ENCODE results near the gene SIGLEC5. TPM values are rescaled to one million over a fixed set of nuclear protein-coding genes. Genes with fewer than 3 reads are reported as not detected.
A peak's percentile ranks its signal among the peaks of the same experiment; 100 is the strongest.
"Not testable (repeated sequence)": the region's sequence is repeated elsewhere in the genome, so short reads cannot be mapped to it uniquely, and the experiment has no call there.

SIGLEC5 gene, protein sequence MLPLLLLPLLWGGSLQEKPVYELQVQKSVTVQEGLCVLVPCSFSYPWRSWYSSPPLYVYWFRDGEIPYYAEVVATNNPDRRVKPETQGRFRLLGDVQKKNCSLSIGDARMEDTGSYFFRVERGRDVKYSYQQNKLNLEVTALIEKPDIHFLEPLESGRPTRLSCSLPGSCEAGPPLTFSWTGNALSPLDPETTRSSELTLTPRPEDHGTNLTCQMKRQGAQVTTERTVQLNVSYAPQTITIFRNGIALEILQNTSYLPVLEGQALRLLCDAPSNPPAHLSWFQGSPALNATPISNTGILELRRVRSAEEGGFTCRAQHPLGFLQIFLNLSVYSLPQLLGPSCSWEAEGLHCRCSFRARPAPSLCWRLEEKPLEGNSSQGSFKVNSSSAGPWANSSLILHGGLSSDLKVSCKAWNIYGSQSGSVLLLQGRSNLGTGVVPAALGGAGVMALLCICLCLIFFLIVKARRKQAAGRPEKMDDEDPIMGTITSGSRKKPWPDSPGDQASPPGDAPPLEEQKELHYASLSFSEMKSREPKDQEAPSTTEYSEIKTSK
- polyA plus RNA-seq (ENCODE audit: insufficient read length in 12 of 12), result 1 to 10 TPM in 1 of 12 donors, under 1 TPM in 7, not detected in 4; 0.18 to 1.9 (median 0.31) TPM
- long read RNA-seq, donor 1, result 0 reads
- long read RNA-seq, donor 2, result 0 reads
- long read RNA-seq, donor 3, result 0 reads
- long read RNA-seq, donor 4, result 0 reads
- long read RNA-seq, donor 5, result 0 reads
- long read RNA-seq, donor 6, result 0 reads
- long read RNA-seq, donor 7, result 0 reads
- long read RNA-seq, donor 8, result 0 reads
- long read RNA-seq, donor 9, result 0 reads
- long read RNA-seq, donor 10, result 0 reads
- long read RNA-seq, donor 11, result 0 reads

DNA sequence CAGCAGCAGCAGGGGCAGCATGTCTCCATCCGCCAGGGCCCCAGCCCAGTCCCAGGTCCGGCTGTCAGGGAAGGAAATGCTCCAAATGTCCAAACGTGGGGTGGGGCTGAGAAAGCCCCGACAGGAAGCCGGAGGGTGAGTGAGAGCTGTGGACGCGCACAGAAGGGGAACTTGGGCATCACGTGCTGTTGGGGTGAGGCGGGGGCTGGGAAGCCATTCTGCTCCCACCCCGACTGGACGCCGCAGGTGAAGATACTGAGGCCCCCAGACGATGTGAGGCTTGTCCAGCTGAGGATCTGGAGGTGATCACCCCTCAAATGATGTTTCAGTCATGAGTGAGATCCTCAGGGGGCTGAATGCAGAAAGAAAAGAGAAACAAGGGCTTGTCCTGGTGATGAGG, at the start of gene SIGLEC5:
Gene SIGLEC5, minus strand, starts transcription at position 87 of the 400 bp plus-strand sequence. Its CDS starts 66 bp downstream, at position 21.
- DNase-seq, result not testable (repeated sequence)

DNA sequence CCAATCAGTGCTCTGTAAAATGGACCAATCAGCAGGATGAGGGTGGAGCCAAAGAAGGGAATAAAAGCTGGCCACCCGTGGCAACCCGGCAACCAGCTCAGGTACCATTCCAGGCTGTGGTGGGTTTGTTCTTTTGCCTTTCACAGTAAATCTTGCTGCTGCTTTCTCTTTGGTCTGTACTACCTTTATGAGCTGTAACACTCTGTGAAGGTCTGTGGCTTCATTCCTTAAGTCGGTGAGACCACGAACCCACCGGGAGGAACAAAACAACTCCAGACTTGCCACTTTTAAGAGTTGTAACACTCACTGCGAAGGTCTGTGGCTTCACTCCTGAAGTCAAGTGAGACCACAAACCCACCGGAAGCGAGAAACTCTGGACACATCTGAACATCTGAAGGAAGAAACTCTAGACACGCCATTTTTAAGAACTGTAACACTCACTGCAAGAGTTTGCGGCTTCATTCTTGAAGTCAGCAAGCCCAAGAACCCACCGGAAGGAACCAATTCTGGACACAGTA, 46.4 kb upstream of the SIGLEC5 start:
- no peak for DNase-seq

DNA sequence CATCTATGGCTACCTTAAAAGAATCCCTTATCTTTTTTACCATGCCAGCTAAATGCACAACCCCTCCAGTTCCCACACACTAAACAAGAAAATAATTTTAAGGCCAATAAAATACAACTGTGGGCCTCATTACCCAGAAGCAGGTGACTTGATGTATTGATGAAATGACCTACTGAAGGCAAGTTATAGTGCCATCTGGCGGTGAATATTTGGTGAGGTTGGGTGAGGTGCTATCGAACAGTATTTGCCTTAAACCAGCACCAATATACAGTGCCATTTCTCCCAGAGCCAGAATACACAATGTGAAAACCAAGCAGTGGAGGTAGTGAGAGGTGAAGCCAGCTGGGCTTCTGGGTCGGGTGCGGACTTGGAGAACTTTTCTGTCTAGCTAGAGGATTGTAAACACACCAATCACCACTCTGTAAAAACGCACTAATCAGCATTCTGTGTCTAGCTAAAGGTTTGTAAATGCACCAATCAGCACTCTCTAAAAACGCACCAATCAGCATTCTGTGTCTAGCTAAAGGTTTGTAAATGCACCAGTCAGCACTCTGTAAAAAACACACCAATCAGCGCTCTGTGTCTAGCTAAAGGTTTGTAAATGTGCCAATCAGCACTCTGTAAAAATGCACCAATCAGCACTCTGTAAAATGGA, 45.8 kb upstream of the SIGLEC5 start:
- DNase-seq, result not testable (repeated sequence)

DNA sequence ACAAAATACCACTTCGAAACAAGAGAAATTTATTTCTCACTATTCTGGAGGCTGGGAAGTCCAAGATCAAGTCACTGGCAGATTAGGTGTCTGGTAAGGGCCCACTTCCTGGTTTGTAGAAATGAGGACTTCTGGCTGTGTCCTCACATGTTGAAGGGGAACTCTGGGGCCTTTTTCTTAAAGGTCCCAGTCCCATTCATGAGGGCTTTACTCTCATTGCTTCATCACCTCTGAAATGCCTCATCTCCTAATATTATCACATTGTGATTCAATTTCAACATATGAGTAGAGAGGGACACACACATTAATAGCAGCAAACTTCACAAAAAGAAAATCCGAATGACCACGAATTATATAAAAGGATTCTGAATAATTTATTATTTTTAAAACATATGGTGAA, 38.0 kb upstream of the SIGLEC5 start:
- DNase-seq, result no peak

DNA sequence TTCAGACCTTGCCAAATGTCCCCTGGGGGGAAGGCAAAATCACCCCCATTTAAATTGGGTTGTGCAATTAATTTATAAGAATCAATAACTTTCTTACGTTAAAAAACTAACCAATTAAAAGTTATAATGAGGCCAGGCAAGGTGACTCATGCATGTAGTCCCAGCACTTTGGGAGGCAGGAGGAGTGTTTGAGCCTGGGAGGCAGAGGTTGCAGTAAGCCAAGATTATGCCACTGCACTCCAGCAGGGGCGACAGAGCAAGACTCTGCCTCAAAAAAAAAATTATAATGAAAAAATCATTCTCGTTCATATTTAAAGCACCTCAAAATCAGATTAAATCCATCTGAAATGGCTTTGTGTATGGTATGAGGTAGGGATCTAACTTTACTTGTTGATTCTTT, 34.8 kb upstream of the SIGLEC5 start:
- DNase-seq, result no peak

DNA sequence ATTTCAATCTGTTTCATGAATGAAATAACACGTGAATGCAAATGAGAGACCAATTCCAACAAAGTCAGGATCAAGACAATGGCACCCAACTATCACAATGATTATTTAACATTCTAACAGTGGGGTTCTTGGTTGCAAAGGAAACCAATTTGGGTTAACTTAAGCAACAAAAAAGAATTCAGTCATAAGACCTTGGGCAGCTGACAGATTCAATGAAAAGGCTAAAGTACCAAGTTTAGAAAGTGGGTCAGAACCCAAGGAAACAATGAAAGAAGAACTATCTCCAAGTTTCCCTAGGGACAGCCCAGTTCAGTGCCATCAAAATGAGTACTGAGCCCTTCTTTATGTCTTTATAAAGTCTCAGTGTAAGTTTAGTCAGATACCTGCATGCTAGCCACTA, 33.9 kb upstream of the SIGLEC5 start:
- DNase-seq, result no peak

DNA sequence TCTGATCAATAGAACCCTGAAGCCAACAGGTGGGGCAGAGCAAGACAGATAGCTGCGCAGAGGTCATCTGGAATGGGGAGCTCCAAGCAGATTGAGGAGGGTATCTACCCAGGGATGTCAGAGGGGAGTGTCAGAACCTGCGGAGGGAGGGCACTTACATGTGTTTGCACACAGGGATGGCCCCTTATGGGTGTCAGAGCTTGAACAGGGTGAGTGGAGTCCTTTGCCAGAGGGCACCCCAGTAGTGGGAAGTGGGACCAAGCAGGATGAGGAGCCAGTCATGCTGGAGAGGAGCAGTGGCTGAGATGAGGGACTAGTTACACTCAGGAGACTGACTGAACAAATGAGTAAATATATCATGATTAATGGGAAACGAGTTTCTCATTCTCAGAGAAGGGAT, 33.4 kb upstream of the SIGLEC5 start:
- no peak for DNase-seq

DNA sequence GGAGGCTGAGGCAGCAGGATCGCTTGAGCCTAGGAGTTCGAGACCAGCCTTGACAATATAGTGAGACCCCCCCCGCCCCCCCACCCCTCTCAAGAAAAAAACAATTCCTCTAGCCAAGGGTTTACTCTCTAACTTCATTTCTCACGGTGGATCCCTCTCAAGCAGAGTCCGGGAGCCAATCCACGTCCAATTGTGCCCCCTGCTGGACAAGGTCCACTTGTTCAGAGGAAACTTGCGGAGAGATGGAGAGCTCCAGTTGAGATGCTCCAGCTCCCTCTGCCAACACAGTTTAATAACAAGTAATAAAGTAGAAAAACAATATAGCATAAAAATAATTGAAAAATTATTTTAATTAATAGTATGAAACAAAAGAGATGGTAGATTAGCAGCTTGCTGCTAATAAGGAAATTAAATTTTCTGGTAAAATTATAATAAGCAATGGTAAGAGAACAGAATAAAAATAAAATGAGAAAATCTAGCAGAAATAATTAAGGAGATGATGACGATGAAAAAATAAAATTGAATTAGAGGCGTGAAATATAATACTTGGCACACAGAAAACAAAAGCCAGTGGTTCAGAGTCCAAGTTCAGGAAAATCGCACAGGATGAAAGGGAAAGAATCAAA, 30.9 kb upstream of the SIGLEC5 start:
- peak; percentile 77 for DNase-seq

DNA sequence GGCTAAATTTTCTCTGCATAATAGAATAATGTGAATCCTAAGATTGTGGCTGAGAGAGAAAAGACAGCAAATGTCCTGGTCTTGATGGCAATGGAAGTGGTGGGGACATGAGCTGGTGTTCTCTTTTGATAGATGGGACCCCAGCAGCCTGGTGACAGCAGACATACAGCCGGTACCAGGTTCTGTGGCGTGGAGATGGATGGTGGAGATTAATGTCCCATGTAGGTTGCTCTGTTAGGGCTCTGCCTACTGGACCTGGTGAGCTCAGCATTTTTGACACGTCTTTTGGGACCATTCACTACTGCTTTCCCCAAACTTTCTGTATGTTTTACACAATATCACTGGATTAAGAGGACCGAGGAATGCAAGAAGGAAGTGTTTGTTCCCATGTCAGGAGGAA, 24.6 kb upstream of the SIGLEC5 start:
- no peak for DNase-seq

DNA sequence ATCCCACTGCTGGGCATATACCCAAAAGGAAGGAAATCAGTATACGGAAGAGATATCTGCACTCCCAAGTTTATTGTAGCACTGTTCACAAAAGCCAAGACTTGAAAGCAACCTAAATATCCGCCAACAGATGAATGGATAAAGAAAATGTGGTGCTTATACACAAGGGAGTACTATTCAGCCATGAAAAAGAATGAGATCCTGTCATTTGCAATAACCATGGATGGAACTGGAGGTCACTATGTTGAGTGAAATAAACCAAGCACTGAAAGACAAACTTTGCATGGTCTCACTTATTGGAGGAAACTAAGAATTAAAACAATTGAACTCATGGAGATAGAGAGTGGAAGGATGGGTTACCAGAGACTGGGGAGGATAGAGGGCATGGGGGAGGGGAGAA, 23.0 kb upstream of the SIGLEC5 start:
- no peak for DNase-seq

DNA sequence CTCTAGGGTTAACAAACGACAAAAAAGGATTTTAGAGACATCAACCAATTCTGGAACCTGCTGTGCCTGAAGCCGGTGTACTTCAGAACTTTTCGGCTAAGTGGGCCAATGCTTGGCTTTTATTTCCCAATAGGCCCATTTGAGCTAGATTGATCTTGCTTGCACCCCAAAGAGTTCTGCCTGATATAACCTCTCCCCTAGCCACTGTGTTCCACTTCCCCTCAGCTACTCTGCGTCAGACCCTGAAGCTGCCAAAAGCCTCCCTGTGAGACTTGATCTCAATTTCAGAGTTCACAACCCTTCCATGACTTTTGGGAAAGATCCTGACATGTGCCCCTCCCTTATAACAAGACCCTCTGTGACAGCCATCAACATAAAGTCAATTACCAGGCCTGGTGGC, 22.1 kb upstream of the SIGLEC5 start:
- no peak for DNase-seq

DNA sequence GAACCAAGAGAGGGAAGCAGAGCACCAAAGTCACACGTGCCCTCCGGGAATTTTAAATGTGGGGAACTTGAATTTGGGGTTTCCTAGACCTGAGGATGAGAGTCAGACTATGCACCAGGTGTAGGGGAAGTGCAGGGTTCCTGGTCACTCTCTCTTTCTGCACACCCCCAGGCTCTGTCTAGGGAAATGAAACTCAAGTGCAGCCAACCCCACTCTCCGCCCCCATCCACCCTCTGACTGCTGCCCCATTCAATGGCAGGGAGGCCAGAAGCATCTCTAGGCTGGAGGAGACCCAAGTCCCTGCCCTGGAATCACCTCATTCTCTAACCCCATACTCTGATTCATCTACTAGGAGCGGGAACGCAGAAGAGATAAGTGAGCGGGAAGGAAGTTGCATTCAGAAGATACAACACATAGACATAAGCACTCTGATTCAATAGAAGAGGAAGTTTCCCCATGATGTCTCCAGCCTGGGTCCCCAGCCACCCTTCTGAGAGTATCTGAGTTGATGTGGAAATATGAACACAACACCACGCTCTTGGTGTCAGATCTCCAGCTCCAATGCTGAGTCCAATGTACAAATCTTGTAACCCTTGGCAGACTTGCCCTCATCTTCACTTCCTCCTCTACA, 21.1 kb upstream of the SIGLEC5 start:
- DNase-seq, result no peak

DNA sequence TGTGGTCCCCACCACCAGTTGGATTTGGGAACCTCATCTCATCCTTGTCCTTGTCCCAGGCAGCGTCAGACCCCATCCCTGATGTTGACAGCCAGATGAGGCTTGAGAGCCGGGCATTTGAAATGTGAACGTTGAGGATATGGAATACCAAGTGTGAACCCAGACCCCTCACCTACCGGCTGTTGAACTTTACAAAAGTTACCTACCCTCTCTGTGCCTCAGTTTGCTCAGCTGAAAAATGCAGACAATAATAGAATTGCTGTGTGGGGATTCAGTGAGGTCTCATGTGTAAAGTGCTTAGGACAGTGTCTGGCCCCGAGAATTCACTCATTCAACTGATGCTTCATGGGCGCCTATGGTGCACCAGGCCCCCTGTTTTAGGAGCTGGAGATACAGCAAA, 17.1 kb upstream of the SIGLEC5 start:
- DNase-seq, result no peak

DNA sequence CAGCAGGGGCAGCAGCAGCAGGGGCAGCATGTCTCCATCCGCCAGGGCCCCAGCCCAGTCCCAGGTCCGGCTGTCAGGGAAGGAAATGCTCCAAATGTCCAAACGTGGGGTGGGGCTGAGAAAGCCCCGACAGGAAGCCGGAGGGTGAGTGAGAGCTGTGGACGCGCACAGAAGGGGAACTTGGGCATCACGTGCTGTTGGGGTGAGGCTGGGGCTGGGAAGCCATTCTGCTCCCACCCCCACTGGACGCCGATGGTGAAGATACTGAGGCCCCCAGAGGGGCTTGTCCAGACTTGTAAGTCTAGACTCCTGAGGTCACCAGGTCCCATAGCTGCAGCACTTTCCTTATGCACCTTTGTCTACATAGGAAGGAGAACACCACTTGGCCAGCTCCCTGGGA, 16.5 kb upstream of the SIGLEC5 start, which contains the start of gene SIGLEC14:
Gene SIGLEC14, minus strand, starts transcription at position 96 of the 400 bp plus-strand sequence. Its CDS starts 66 bp downstream, at position 30.
- DNase-seq, result not testable (repeated sequence)

DNA sequence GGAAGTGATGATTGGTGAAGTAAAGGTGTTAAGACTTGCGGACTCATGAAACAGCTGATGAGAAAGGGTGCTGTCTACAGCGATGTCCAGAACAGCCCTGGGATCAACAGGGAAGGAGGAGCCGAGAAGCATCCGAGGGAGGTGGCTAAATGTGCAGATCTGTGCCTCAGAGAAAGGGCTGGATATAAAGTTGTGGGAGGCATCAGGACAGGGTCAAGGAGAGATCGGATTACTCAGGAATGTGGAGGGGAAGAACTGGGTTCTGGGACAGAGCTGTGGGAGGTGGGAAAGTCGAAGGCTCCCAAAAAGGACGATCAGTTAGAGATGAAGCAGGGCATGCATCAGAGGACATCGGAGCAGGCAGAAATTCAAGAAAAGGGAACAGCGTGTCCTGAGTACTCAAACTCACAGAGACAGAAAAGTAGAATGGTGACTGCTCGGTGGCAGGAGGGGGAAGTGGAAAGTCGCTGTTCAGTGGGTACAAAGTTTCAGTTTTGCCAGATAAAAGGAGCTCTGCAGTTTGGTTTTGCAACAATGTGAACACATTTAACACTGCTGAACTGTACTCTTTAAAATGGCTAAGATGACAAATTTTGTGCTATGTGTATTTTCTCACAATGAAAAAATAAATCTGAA, 14.6 kb upstream of the SIGLEC5 start:
- no peak for DNase-seq

DNA sequence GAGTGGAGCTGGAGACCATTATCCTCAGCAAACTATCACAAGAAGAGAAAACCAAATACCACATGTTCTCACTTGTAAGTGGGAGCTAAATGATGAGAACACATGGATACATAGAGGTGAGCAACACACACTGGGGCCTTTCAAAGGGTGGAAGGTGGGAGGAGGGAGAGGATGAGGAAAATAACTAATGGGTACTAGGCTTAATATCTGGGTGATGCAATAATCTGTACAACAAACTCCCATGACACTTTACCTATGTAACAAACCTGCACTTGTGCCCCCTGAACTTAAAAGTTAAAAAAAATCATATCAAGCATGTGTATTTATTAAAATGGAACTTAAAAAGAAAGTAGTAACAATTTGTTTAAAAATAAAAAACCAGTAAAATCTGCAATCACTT, 11.4 kb upstream of the SIGLEC5 start:
- no peak for DNase-seq

DNA sequence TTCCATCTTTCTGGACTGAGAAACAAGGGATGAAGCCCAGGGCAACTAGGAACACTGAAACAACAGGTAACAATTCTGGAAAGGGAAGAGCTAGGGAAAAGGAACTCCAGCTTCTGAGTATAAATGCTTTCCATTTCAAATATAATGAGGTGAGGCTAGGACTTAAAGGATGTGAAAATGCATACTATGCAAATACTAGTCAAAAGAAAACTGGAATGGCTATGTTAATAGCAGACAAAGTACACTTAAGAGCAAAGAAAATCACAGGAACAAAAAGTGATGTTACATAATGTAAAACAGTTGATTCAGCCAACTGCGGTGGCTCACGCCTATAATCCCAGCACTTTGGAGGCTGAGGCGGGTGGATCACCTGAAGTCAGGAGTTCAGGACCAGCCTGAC, 10.2 kb upstream of the SIGLEC5 start:
- no peak for DNase-seq

DNA sequence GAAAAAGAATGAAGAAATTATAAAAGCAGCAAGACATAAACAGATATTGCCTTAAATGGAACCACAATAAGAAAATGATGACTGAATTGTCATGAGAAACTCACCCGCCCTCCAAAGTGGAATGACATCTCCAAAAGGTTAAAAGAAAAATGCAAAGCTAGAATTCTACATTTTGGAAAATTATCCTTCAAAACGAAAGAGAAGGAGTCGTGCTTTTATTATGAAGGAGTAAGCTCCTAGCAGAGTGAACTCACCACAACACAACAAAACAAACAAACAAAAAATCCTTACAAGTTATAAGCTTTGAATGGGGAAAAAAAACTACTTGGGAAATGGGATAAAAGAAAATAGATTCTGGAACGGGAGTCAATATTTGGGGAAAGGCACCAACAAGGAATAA, 9.7 kb upstream of the SIGLEC5 start:
- DNase-seq, result no peak

DNA sequence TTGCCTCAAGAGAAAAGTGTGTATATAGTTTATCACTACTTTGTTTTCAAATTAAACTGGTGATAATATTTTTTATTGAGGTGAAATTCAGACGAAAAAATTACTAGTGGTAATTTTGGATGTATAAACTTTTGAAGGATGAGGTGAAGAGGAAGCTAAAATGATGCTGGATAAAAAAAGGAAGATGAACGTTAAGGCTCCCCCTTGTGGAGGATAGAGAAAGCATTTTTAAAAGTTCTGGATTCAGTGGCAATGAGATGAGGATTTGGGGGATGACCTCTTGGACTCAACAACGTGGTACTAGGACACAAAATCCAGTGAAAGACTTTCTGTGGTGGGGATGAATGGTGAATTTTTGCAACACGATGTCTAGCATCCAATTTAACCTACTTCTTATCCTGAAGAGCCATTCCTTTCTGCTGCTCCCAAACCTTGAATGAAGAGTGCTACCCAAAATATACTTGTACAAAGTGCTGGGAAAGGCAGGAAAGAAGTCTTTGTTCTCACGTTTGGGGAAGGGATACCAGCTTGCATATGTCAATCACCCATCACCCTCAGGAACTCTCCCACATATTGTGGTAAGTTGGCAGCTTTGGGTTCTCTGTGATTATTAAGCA, 7.3 kb upstream of the SIGLEC5 start:
- no peak for DNase-seq

DNA sequence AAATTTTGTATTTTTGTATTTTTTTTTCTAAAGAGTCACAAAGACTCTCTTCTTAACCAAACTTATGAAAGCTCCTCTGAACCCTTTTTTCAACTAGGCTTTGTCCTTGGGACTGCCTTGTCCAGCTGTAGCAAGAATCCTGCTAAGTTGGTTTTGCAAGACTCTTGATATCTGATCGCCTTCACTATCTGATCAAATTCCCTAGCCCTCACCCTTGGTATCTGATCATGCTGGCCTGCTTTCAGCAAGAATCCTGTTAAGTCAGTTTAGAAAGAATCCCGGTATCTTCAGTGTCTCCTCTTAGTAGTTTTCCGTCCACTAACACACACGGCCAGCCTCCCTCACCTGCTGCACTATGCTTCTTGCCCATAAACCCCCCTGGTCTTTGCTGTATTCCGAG, 1.9 kb upstream of the SIGLEC5 start:
- DNase-seq, result no peak

All from muscle of arm (tissue), 14 donors.